Natural killer cell (primary cell): ENCODE data around the gene SUPT20H. TPM values are rescaled to one million over a fixed set of nuclear protein-coding genes. Genes with fewer than 3 reads are reported as not detected.

ENCODE experiments used
- ATAC-seq, 3 donors: fragments of 150-1000 bp in 2 of 3; fragments of 200-7000 bp in 1 of 3; cut with Tn5 transposase; 1 replicate in 1 of 3; 2 replicates in 2 of 3; pipeline ENCODE4 v1.10.0; 2021; ENCODE audit warnings: mild to moderate bottlenecking in 2 of 3, moderate library complexity in 2 of 3
- DNase-seq, 2 donors: peaks; one replicate each; pipeline versions ENCODE4 v3.0.0 to v3.0.0-alpha.2; 2013 to 2021; ENCODE audit warnings: mixed read lengths in 1 of 2
- H3K27ac ChIP-seq: one replicate; pipeline ENCODE4 v1.5.1; 2013; ENCODE audit warnings: mild to moderate bottlenecking, low read length
- H3K27me3 ChIP-seq: one replicate; pipeline ENCODE4 v1.6.1; 2013; ENCODE audit warnings: low read length; ENCODE audit not compliant: control insufficient read depth, insufficient read depth
- H3K36me3 ChIP-seq: one replicate; pipeline ENCODE4 v1.6.1; 2013; ENCODE audit warnings: low read length; ENCODE audit not compliant: control insufficient read depth, insufficient read depth
- H3K4me1 ChIP-seq: one replicate; pipeline ENCODE4 v1.6.1; 2013; ENCODE audit warnings: low read length; ENCODE audit not compliant: control insufficient read depth, insufficient read depth
- H3K4me3 ChIP-seq: one replicate; pipeline ENCODE4 v1.5.1; 2013; ENCODE audit warnings: low read length
- H3K9me3 ChIP-seq: one replicate; pipeline ENCODE4 v1.6.1; 2013; ENCODE audit warnings: low read length; ENCODE audit not compliant: control insufficient read depth, insufficient read depth
- H3K27ac Mint-ChIP-seq, 2 donors: one replicate each; pipeline ENCODE4 v1.8.0; 2022; ENCODE audit warnings: mild to moderate bottlenecking in 2 of 2, mixed read lengths in 2 of 2, moderate library complexity in 1 of 2
- H3K27me3 Mint-ChIP-seq, 2 donors: one replicate each; pipeline ENCODE4 v1.8.0; 2022; ENCODE audit warnings: low read depth in 2 of 2, mixed read lengths in 2 of 2
- H3K36me3 Mint-ChIP-seq: one replicate; pipeline ENCODE4 v1.8.0; 2022; ENCODE audit warnings: mixed read lengths
- H3K4me1 Mint-ChIP-seq, 2 donors: one replicate each; pipeline ENCODE4 v1.8.0; 2022; ENCODE audit warnings: mixed read lengths in 2 of 2
- H3K4me3 Mint-ChIP-seq: one replicate; pipeline ENCODE4 v1.8.0; 2022; ENCODE audit warnings: mild to moderate bottlenecking, moderate library complexity, mixed read lengths
- H3K9me3 Mint-ChIP-seq, 2 donors: one replicate each; pipeline ENCODE4 v1.8.0; 2022; ENCODE audit warnings: mixed read lengths in 2 of 2
- WGBS: methylation state at CpG from one replicate; pipeline ENCODE4 v1.1.7; 2013; ENCODE audit warnings: missing lambda C conversion rate; ENCODE audit not compliant: insufficient coverage; 5-methylcytosine and 5-hydroxymethylcytosine counted together
- intact Hi-C: fragments of 100-400 bp; cut with micrococcal nuclease; formaldehyde crosslinking; loops from one replicate; pipeline ENCODE4 v1.14.2; 2022
- total RNA-seq, 4 donors: library from RNA; stranded (reverse); fragments of 120-200 nt in 1 of 4; gene quantifications; one replicate each; pipeline versions ENCODE4 v1.2.3 to v1.2.4, GENCODE V29; 2013 to 2022
- TF ChIP-seq, protein P1 (sequence below): fragments of 200-600 bp; IDR thresholded peaks from one replicate; pipeline ENCODE4 v1.8.0; 2022; ENCODE audit warnings: antibody characterized with exemption

Gene SUPT20H
- total RNA-seq, 3 donors from 2014 or later (not counting 1 experiment from before 2014, with no cell fraction given) = 59.8 to 84.7 (median 64.6) TPM

DNA sequence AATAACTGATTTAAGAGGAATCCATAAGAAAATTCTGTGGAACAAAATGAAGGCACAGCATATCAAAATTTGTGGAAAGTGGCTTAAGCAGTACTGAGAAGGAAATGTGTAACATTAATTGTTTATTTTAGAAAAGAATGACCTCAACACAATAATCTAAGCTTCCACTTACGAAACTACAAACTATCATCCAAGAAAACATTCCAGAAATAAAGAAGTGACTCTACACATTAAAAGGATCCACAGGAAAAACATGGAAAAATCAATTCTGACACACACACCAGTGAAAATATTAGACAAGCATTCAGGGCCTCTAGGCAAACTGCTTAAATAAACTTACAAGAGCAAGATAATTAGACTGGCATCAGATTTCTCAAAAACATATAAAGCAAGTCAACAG is 44.9 kb downstream of the SUPT20H start:
- intact Hi-C loops = no loop called here
- 91% methylated on average over 1 of the region's 1 CpG for WGBS
- Mint-ChIP-seq H3K36me3 (peaks cover 33% of the 10 kb centered on the region), H3K9me3 (no peaks in the 10 kb centered on the region), H3K4me1 (peaks cover 0 to 6% of the 10 kb centered on the region in 2 donors), H3K27me3 (no peaks in the 10 kb centered on the region), H3K27ac (no peak overlapping the region), H3K4me3 (no peak overlapping the region)
- Histone ChIP-seq H3K9me3 (no peaks in the 10 kb centered on the region), H3K27me3 (no peaks in the 10 kb centered on the region), H3K4me1 (no peaks in the 10 kb centered on the region), H3K4me3 (no peak overlapping the region), H3K27ac (no peak overlapping the region), H3K36me3 (peaks cover 83% of the 10 kb centered on the region)
- no peak for DNase-seq
- TF ChIP-seq, protein P1, sequence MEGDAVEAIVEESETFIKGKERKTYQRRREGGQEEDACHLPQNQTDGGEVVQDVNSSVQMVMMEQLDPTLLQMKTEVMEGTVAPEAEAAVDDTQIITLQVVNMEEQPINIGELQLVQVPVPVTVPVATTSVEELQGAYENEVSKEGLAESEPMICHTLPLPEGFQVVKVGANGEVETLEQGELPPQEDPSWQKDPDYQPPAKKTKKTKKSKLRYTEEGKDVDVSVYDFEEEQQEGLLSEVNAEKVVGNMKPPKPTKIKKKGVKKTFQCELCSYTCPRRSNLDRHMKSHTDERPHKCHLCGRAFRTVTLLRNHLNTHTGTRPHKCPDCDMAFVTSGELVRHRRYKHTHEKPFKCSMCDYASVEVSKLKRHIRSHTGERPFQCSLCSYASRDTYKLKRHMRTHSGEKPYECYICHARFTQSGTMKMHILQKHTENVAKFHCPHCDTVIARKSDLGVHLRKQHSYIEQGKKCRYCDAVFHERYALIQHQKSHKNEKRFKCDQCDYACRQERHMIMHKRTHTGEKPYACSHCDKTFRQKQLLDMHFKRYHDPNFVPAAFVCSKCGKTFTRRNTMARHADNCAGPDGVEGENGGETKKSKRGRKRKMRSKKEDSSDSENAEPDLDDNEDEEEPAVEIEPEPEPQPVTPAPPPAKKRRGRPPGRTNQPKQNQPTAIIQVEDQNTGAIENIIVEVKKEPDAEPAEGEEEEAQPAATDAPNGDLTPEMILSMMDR = no peak
- no peak for ATAC-seq

GRCh38 chr13:37011788-37012187 is 47.7 kb downstream of the SUPT20H start:
- H3K4me3 ChIP-seq = no peak overlapping the region
- DNase-seq (no peak), ATAC-seq (no peak)
- H3K27ac Mint-ChIP-seq = peak overlapping the region in 1 of 2 donors; percentile 29
- H3K4me3 Mint-ChIP-seq = no peak overlapping the region
- H3K9me3 ChIP-seq = no peaks in the 10 kb centered on the region
- peaks cover 42% of the 10 kb centered on the region for H3K36me3 Mint-ChIP-seq
- H3K4me1 Mint-ChIP-seq = peaks cover 4 to 6% of the 10 kb centered on the region in 2 donors
- WGBS = 100% methylated on average over 1 of the region's 2 CpGs
- no peaks in the 10 kb centered on the region for H3K27me3 Mint-ChIP-seq
- TF ChIP-seq, protein P1 = no peak
- H3K27me3 ChIP-seq = no peaks in the 10 kb centered on the region
- H3K4me1 ChIP-seq = no peaks in the 10 kb centered on the region
- peaks cover 88% of the 10 kb centered on the region for H3K36me3 ChIP-seq
- no peaks in the 10 kb centered on the region for H3K9me3 Mint-ChIP-seq
- H3K27ac ChIP-seq = no peak overlapping the region
- intact Hi-C loops = no loop called here

DNA sequence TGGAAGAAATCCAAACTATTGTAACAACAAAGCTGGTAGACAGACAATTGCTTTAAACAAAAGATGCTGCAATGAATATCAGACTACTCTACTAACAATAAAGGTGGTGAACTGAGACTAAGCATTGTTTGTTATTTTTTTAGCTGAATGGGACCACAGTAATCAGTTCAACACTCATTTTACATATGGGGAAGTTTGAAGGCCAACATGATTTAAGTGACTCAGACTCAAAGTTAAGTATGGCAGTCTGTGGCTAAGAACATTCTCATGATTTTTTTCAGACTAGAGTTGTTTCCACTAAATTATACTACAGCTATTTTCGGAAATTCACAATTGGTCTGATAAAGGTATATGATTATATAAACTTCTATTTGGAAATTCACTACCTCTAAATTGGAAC is 48.5 kb downstream of the SUPT20H start:
- H3K27ac Mint-ChIP-seq = peak overlapping the region in 1 of 2 donors; percentile 46
- peaks cover 41% of the 10 kb centered on the region for H3K36me3 Mint-ChIP-seq
- ATAC-seq = no peak

More for the DNA sequence above, 48.5 kb downstream of the SUPT20H start:
- DNase-seq = no peak
- H3K27me3 ChIP-seq = no peaks in the 10 kb centered on the region
- H3K4me1 ChIP-seq = no peaks in the 10 kb centered on the region
- peaks cover 4 to 6% of the 10 kb centered on the region in 2 donors for H3K4me1 Mint-ChIP-seq
- no peaks in the 10 kb centered on the region for H3K9me3 ChIP-seq
- H3K4me3 ChIP-seq = no peak overlapping the region
- no peaks in the 10 kb centered on the region for H3K27me3 Mint-ChIP-seq
- peaks cover 88% of the 10 kb centered on the region for H3K36me3 ChIP-seq
- no peak overlapping the region for H3K27ac ChIP-seq
- no peak overlapping the region for H3K4me3 Mint-ChIP-seq
- intact Hi-C loops = no loop called here
- TF ChIP-seq, protein P1 = no peak
- H3K9me3 Mint-ChIP-seq = no peaks in the 10 kb centered on the region
- WGBS = no CpG with 5 or more reads among the region's 1 CpG
